SK-N-SH (cell line): Measurements from ENCODE around the gene BARD1. TPM values are rescaled to one million over a fixed set of nuclear protein-coding genes. Genes with fewer than 3 reads are reported as not detected.

ENCODE experiments used
- CTCF ChIA-PET: fragments of 300-600, 350-600 bp; formaldehyde crosslinking; extraction: SDS; loops from one replicate; lab custom pipeline; 2021; lab: Yijun Ruan, JAX
- POLR2A ChIA-PET: fragments of 350-600 bp; sonication (Branson Sonifier 250); formaldehyde crosslinking; extraction: SDS; loops from one replicate; lab custom pipeline; 2020; ENCODE audit warnings: antibody characterized with exemption, inconsistent platforms; lab: Yijun Ruan, JAX
- DNase-seq: peaks from one replicate; pipeline ENCODE4 v3.0.0; 2012
- H2AFZ ChIP-seq: fragments of 200-600 bp; sonication (generic); 2 replicates; pipeline ENCODE4 v1.8.1; 2016; ENCODE audit warnings: antibody characterized with exemption, mild to moderate bottlenecking, low read depth
- H3F3A ChIP-seq: fragments of 200-600 bp; sonication (generic); replicated peaks from 2 replicates; pipeline ENCODE3; 2016; ENCODE audit warnings: antibody characterized with exemption, mild to moderate bottlenecking; ENCODE audit not compliant: insufficient read depth
- H3K27ac ChIP-seq, 2 experiments: fragments of 200-500 bp in 1 of 2; fragments of 200-600 bp in 1 of 2; sonication (Bioruptor generic) in 1 of 2; sonication (generic), shearing (Covaris generic) in 1 of 2; 2 replicates each; pipeline versions ENCODE4 v1.5.1 to v1.6.1; 2014 to 2016; ENCODE audit warnings: low read depth in 2 of 2, inconsistent platforms in 1 of 2, low read length in 1 of 2, mild to moderate bottlenecking in 1 of 2, mixed read lengths in 1 of 2
- H3K27me3 ChIP-seq: fragments of 200-600 bp; sonication (generic), shearing (Covaris generic); 2 replicates; pipeline ENCODE4 v1.6.1; 2016; ENCODE audit warnings: mixed run types; ENCODE audit not compliant: insufficient read depth
- H3K36me3 ChIP-seq, 2 experiments: fragments of 200-500 bp in 1 of 2; fragments of 200-600 bp in 1 of 2; sonication (Bioruptor generic) in 1 of 2; sonication (generic) in 1 of 2; replicated peaks in 1 of 2; 2 replicates each; pipeline versions ENCODE3 to v1.5.1; 2014 to 2016; ENCODE audit warnings: low read length in 1 of 2, mild to moderate bottlenecking in 1 of 2; ENCODE audit not compliant: insufficient read depth in 2 of 2, control insufficient read depth in 1 of 2
- H3K4me1 ChIP-seq, 2 experiments: fragments of 200-500 bp in 1 of 2; fragments of 200-600 bp in 1 of 2; sonication (Bioruptor generic) in 1 of 2; sonication (generic), shearing (Covaris generic) in 1 of 2; 2 replicates each; pipeline versions ENCODE4 v1.5.1 to v1.6.1; 2014 to 2016; ENCODE audit warnings: low read depth in 1 of 2, low read length in 1 of 2, mixed run types in 1 of 2; ENCODE audit not compliant: insufficient read depth in 2 of 2, control insufficient read depth in 1 of 2
- H3K4me2 ChIP-seq: fragments of 200-600 bp; sonication (generic), shearing (Covaris generic); 2 replicates; pipeline ENCODE4 v1.6.1; 2017; ENCODE audit warnings: mixed run types
- H3K4me3 ChIP-seq, 2 experiments: fragments of 200-500 bp in 1 of 2; fragments of 200-600 bp in 1 of 2; sonication (Bioruptor generic) in 1 of 2; sonication (generic), shearing (Covaris generic) in 1 of 2; 2 replicates each; pipeline versions ENCODE4 v1.5.1 to v1.8.1; 2014 to 2016; ENCODE audit warnings: low read depth in 2 of 2, inconsistent platforms in 1 of 2, low read length in 1 of 2, mild to moderate bottlenecking in 1 of 2, mixed read lengths in 1 of 2, moderate library complexity in 1 of 2
- H3K79me2 ChIP-seq: fragments of 200-600 bp; sonication (generic); 2 replicates; pipeline ENCODE4 v1.8.1; 2017; ENCODE audit warnings: mild to moderate bottlenecking; ENCODE audit not compliant: insufficient read depth
- H3K9ac ChIP-seq: fragments of 200-600 bp; sonication (generic); 2 replicates; pipeline ENCODE4 v1.6.1; 2017; ENCODE audit warnings: mixed run types
- H3K9me2 ChIP-seq: fragments of 200-600 bp; sonication (generic); 2 replicates; pipeline ENCODE4 v1.6.1; 2017; ENCODE audit warnings: mixed run types
- H3K9me3 ChIP-seq: fragments of 200-600 bp; sonication (generic); 2 replicates; pipeline ENCODE4 v1.6.1; 2017; ENCODE audit warnings: mixed run types, mild to moderate bottlenecking, moderate library complexity
- H4K20me1 ChIP-seq: fragments of 200-600 bp; sonication (generic); 2 replicates; pipeline ENCODE4 v1.6.1; 2017; ENCODE audit warnings: mild to moderate bottlenecking, mixed run types; ENCODE audit not compliant: insufficient read depth
- CTCF ChIP-seq: fragments of 200-600 bp; sonication (generic); IDR thresholded peaks from 2 replicates; pipeline ENCODE4 v1.6.1; 2017; ENCODE audit warnings: antibody characterized with exemption, mild to moderate bottlenecking, moderate library complexity
- EP300 ChIP-seq, 2 experiments: IDR thresholded peaks; 2 replicates each; pipeline versions ENCODE4 v1.4.0 to v1.6.1; 2012; ENCODE audit warnings: borderline replicate concordance in 1 of 2, low read depth in 1 of 2, low read length in 1 of 2
- EZH2phosphoT487 ChIP-seq: fragments of 200-600 bp; sonication (generic); IDR thresholded peaks from 2 replicates; pipeline ENCODE4 v1.6.1; 2017; ENCODE audit warnings: low read depth, mixed run types, mild to moderate bottlenecking, antibody characterized with exemption, moderate library complexity, borderline replicate concordance
- FOSL2 ChIP-seq: IDR thresholded peaks from 2 replicates; pipeline ENCODE4 v1.4.0; 2012; ENCODE audit warnings: low read depth, mild to moderate bottlenecking, moderate library complexity, borderline replicate concordance
- FOXJ3 ChIP-seq: sonication (generic); formaldehyde crosslinking; IDR thresholded peaks from 2 replicates; pipeline ENCODE4 v1.5.1; 2020; ENCODE audit warnings: mild to moderate bottlenecking, missing genetic modification reagents
- GATA2 ChIP-seq: sonication (generic); formaldehyde crosslinking; IDR thresholded peaks from 2 replicates; pipeline ENCODE4 v1.5.0; 2020; ENCODE audit warnings: mild to moderate bottlenecking, missing genetic modification reagents
- IRF3 ChIP-seq: fragments of 150-350 bp; IDR thresholded peaks from 2 replicates; pipeline ENCODE4 v1.6.1; 2016; ENCODE audit warnings: mild to moderate bottlenecking, low read depth, low read length
- MEF2A ChIP-seq: IDR thresholded peaks from 2 replicates; pipeline ENCODE4 v1.4.0; 2012; ENCODE audit warnings: low read depth, borderline replicate concordance
- RAD21 ChIP-seq: IDR thresholded peaks from 2 replicates; pipeline ENCODE4 v1.6.1; 2012; ENCODE audit warnings: mild to moderate bottlenecking, low read length
- REST ChIP-seq: IDR thresholded peaks from 2 replicates; pipeline ENCODE4 v1.6.1; 2012; ENCODE audit warnings: mild to moderate bottlenecking, low read depth, low read length, moderate library complexity
- TCF12 ChIP-seq: IDR thresholded peaks from 2 replicates; pipeline ENCODE4 v1.4.0; 2012
- TEAD4 ChIP-seq: IDR thresholded peaks from 2 replicates; pipeline ENCODE4 v1.4.0; 2012; ENCODE audit warnings: mild to moderate bottlenecking, borderline replicate concordance; ENCODE audit not compliant: insufficient read depth
- USF2 ChIP-seq: fragments of 150-350 bp; IDR thresholded peaks from 2 replicates; pipeline ENCODE4 v1.6.1; 2017; ENCODE audit warnings: antibody characterized with exemption, low read length, low read depth, borderline replicate concordance
- ZBTB33 ChIP-seq: IDR thresholded peaks from 2 replicates; pipeline ENCODE4 v1.4.0; 2012; ENCODE audit warnings: low read depth, borderline replicate concordance
- WGBS: methylation state at CpG from one replicate; pipeline ENCODE4 v1.1.6; 2017; ENCODE audit warnings: low lambda C conversion rate; 5-methylcytosine and 5-hydroxymethylcytosine counted together
- polyA plus RNA-seq, 3 experiments: library from polyadenylated mRNA; depleted of rRNA; stranded (reverse); fragments of >200 nt; gene quantifications; 2 replicates each; pipeline ENCODE4 v1.2.3, GENCODE V29; 2012

Gene BARD1
- polyA plus RNA-seq, 1 of the 3 experiments (the other 2 are of a cell fraction), result 2.4 TPM

- CTCF ChIA-PET, result no interaction called here
- Histone ChIP-seq H3K79me2 (peaks cover 9% of the 10 kb centered on the region; the same call in 1 of the 2 replicates), H3K9ac (no peak overlapping the region), H3K9me3 (no peaks in the 10 kb centered on the region)
- TF ChIP-seq IRF3, result no peak
- TF ChIP-seq USF2, result no peak
- no peak for TF ChIP-seq EP300 (IDR thresholded peaks at IDR 0.05; ENCODE audit: borderline replicate concordance in 1 of 2, low read depth in 1 of 2, low read length in 1 of 2)
- TF ChIP-seq FOXJ3 (CRISPR knock-in tag), result no peak
- no peak for TF ChIP-seq GATA2 (CRISPR knock-in tag)
- TF ChIP-seq MEF2A, result no peak
- no peak for TF ChIP-seq RAD21
- TF ChIP-seq TCF12, result no peak
- no peak for TF ChIP-seq EZH2phosphoT487
- TF ChIP-seq TEAD4, result no peak
- no peak for TF ChIP-seq FOSL2
- TF ChIP-seq ZBTB33, result no peak
- TF ChIP-seq REST, result no peak
- TF ChIP-seq CTCF, result no peak
- TF ChIP-seq, all 33 proteins: peak for 0
- H2AFZ ChIP-seq, result no peak overlapping the region
- H3K4me1 ChIP-seq, result no peaks in the 10 kb centered on the region; a peak in 1 of 4 replicates
- no peak for DNase-seq
- no peaks in the 10 kb centered on the region for H3K9me2 ChIP-seq
- WGBS, result 100% methylated on average over 1 of the region's 1 CpG
- POLR2A ChIA-PET, result no interaction called here
- no peak overlapping the region for H3K4me2 ChIP-seq
- no peak overlapping the region for H3K27ac ChIP-seq
- no peaks in the 10 kb centered on the region for H3K27me3 ChIP-seq
- no peaks in the 10 kb centered on the region for H3F3A ChIP-seq
- no peaks in the 10 kb centered on the region for H4K20me1 ChIP-seq
- H3K36me3 ChIP-seq, result peaks cover 0 to 40% of the 10 kb centered on the region in 2 experiments
- no peak overlapping the region for H3K4me3 ChIP-seq
Observed at GRCh38 chr2:214742119-214742518, 67.4 kb downstream of the BARD1 start.
